ENCODE data around the gene TTC6. TPM values are rescaled to one million over a fixed set of nuclear protein-coding genes. Genes with fewer than 3 reads are reported as not detected.

The TTC6 gene
- total and polyA plus RNA-seq, 2 of the 4 experiments (the other 2 are of a cell fraction) = under 0.01 to 0.12 TPM

DNA sequence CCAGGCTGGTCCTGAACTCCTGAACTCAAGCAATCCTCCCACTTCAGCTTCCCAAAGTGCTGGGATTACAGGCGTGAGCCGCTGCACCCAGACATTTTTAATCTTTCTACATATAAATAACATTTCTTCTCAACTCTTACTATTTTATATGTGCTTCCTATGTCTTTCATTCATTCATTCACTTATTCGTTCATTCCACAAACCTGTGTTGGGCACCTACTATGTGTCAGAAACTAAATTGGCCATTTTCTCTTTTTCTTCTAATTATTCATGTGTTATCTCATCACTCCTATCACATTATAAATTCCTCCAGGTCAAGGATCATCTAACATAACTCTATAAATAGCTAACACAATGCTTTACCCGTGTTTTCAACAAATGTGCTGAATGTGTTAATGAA is 24.0 kb upstream of the TTC6 start:
- no peaks in the 10 kb centered on the region for H3K9me3 ChIP-seq (ENCODE audit: control insufficient read depth, insufficient read depth, low read length)
- H3K27me3 ChIP-seq (ENCODE audit: control insufficient read depth, insufficient read depth, low read length) = peaks cover 5% of the 10 kb centered on the region
- H3K79me1 ChIP-seq (ENCODE audit: low read depth in 1 of 2, low read length in 2 of 2) = no peaks in the 10 kb centered on the region
- intact Hi-C loops (cut with micrococcal nuclease) (no loop called here), dilution Hi-C loops (cut with HindIII; ENCODE audit: low sequenced_read_pairs, unreplicated experiment) (no loop called here), in situ Hi-C loops (cut with MboI; ENCODE audit: low sequenced_read_pairs) (no loop called here)
- TF ChIP-seq NFE2L2 (IDR thresholded peaks at IDR 0.05; ENCODE audit: low read depth, low read length) (no peak), RAD21 (IDR thresholded peaks at IDR 0.05; ENCODE audit: low read length) (no peak), RFX5 (IDR thresholded peaks at IDR 0.05; ENCODE audit: low read depth, low read length) (no peak), CHD1 (IDR thresholded peaks at IDR 0.05; ENCODE audit: low read depth, low read length) (no peak), RCOR1 (IDR thresholded peaks at IDR 0.05; ENCODE audit: insufficient replicate concordance, low read length) (no peak), MAZ (IDR thresholded peaks at IDR 0.05; ENCODE audit: borderline replicate concordance, low read depth, low read length) (no peak), SMC3 (IDR thresholded peaks at IDR 0.05; ENCODE audit: low read depth, low read length) (no peak), BHLHE40 (IDR thresholded peaks at IDR 0.05; ENCODE audit: low read depth, low read length) (no peak), POLR2A (IDR thresholded peaks at IDR 0.05; ENCODE audit: low read depth, low read length) (no peak), MXI1 (IDR thresholded peaks at IDR 0.05; ENCODE audit: borderline replicate concordance, low read depth, low read length) (no peak), MAFK (IDR thresholded peaks at IDR 0.05; ENCODE audit: low read depth, low read length) (no peak), FOS (IDR thresholded peaks at IDR 0.05; ENCODE audit: low read depth, low read length) (no peak), CEBPB (IDR thresholded peaks at IDR 0.05; ENCODE audit: low read depth, low read length) (no peak)
- TF ChIP-seq, protein P1, sequence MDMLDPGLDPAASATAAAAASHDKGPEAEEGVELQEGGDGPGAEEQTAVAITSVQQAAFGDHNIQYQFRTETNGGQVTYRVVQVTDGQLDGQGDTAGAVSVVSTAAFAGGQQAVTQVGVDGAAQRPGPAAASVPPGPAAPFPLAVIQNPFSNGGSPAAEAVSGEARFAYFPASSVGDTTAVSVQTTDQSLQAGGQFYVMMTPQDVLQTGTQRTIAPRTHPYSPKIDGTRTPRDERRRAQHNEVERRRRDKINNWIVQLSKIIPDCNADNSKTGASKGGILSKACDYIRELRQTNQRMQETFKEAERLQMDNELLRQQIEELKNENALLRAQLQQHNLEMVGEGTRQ (IDR thresholded peaks at IDR 0.05; ENCODE audit: low read depth, low read length) = no peak
- TF ChIP-seq, protein P2, sequence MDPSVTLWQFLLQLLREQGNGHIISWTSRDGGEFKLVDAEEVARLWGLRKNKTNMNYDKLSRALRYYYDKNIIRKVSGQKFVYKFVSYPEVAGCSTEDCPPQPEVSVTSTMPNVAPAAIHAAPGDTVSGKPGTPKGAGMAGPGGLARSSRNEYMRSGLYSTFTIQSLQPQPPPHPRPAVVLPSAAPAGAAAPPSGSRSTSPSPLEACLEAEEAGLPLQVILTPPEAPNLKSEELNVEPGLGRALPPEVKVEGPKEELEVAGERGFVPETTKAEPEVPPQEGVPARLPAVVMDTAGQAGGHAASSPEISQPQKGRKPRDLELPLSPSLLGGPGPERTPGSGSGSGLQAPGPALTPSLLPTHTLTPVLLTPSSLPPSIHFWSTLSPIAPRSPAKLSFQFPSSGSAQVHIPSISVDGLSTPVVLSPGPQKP (IDR thresholded peaks at IDR 0.05; ENCODE audit: borderline replicate concordance, low read depth, low read length) = no peak
- TF ChIP-seq, protein P3, sequence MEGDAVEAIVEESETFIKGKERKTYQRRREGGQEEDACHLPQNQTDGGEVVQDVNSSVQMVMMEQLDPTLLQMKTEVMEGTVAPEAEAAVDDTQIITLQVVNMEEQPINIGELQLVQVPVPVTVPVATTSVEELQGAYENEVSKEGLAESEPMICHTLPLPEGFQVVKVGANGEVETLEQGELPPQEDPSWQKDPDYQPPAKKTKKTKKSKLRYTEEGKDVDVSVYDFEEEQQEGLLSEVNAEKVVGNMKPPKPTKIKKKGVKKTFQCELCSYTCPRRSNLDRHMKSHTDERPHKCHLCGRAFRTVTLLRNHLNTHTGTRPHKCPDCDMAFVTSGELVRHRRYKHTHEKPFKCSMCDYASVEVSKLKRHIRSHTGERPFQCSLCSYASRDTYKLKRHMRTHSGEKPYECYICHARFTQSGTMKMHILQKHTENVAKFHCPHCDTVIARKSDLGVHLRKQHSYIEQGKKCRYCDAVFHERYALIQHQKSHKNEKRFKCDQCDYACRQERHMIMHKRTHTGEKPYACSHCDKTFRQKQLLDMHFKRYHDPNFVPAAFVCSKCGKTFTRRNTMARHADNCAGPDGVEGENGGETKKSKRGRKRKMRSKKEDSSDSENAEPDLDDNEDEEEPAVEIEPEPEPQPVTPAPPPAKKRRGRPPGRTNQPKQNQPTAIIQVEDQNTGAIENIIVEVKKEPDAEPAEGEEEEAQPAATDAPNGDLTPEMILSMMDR (conservative IDR thresholded peaks at IDR 0.05; ENCODE audit: low read depth, low read length) = no peak
- H3K23ac ChIP-seq (ENCODE audit: low read depth, low read length) = no peak overlapping the region
- no peaks in the 10 kb centered on the region for H3K4me1 ChIP-seq (ENCODE audit: control insufficient read depth, insufficient read depth, low read length)
- H3K4ac ChIP-seq (ENCODE audit: low read depth, low read length) = no peak overlapping the region
- H2AK5ac ChIP-seq (ENCODE audit: low read depth, low read length) = no peak overlapping the region
- H2BK15ac ChIP-seq (ENCODE audit: low read depth, low read length) = no peak overlapping the region
- H2BK120ac ChIP-seq (ENCODE audit: low read depth, low read length) = no peak overlapping the region
- no peaks in the 10 kb centered on the region for H3K9me1 ChIP-seq (ENCODE audit: insufficient read depth, low read length)
- no peak overlapping the region for H2BK5ac ChIP-seq (ENCODE audit: low read depth, low read length, poor library complexity, severe bottlenecking)
- DNase-seq (no peak), ATAC-seq (ENCODE audit: low read depth) (no peak)
- ChIA-PET POLR2A (ENCODE audit: unreplicated experiment) (no interaction called here), CTCF (interaction anchor here (0.9 kb wide), 1 partner anchor 10 kb away, joined by 3 read pairs; no protein-coding TSS in a partner anchor)
- no peak overlapping the region for H3K9ac ChIP-seq (ENCODE audit: low read depth, low read length)
- H4K5ac ChIP-seq (ENCODE audit: low read depth, low read length) = no peak overlapping the region
- no peak overlapping the region for H3K27ac ChIP-seq (ENCODE audit: insufficient read depth, low read length)
- H3K4me2 ChIP-seq (ENCODE audit: low read depth, low read length) = no peak overlapping the region
- H3K14ac ChIP-seq (replicated peaks; ENCODE audit: low read depth, low read length) = no peak overlapping the region
- no peak overlapping the region for H4K91ac ChIP-seq (ENCODE audit: insufficient read depth, low read depth, low read length)
- whole genome bisulfite sequencing, 2 experiments (ENCODE audit: extremely low coverage in 2 of 2, insufficient read length in 1 of 2) = 67 to 100% methylated on average over 1 to 2 of the region's 4 CpGs
- H3K56ac ChIP-seq (ENCODE audit: extremely low read depth, insufficient read depth, low read length) = no peak overlapping the region
- no peak overlapping the region for H2AK9ac ChIP-seq (replicated peaks; ENCODE audit: low read depth, low read length, poor library complexity)
- no peak overlapping the region for H2BK20ac ChIP-seq (ENCODE audit: low read depth, low read length)
- H2AFZ ChIP-seq (replicated peaks; ENCODE audit: low read length, poor library complexity) = no peak overlapping the region
- no peak overlapping the region for H3K18ac ChIP-seq (ENCODE audit: low read depth, low read length)
- no TSS peak for BruUV-seq (replicated peaks)
- no peaks in the 10 kb centered on the region for H4K20me1 ChIP-seq (ENCODE audit: insufficient read depth, low read length)
- no peaks in the 10 kb centered on the region for H3K36me3 ChIP-seq (ENCODE audit: control insufficient read depth, insufficient read depth, low read length)
- H4K8ac ChIP-seq (ENCODE audit: low read depth in 2 of 2, low read length in 2 of 2) = no peak overlapping the region
- H3K4me3 ChIP-seq (ENCODE audit: insufficient read depth, low read depth, low read length) = no peak overlapping the region

Data from IMR-90 (cell line).